ENCODE measurements around the gene MYLK4.

Gene MYLK4

GRCh38 chr6:2775003-2775402 lies 24.3 kb upstream of the MYLK4 start:
- DNase-seq = no peak

GRCh38 chr6:2773449-2773848 lies 22.7 kb upstream of the MYLK4 start:
- DNase-seq = no peak

GRCh38 chr6:2772840-2773239 lies 22.1 kb upstream of the MYLK4 start:
- no peak for DNase-seq

GRCh38 chr6:2771079-2771478 lies 20.4 kb upstream of the MYLK4 start:
- no peak for DNase-seq

GRCh38 chr6:2770171-2770570 lies 19.4 kb upstream of the MYLK4 start:
- DNase-seq = no peak

GRCh38 chr6:2768696-2769095 lies 18.0 kb upstream of the MYLK4 start:
- DNase-seq = no peak

- no peak for DNase-seq
Measured at GRCh38 chr6:2767657-2768524, 17.2 kb upstream of the MYLK4 start.

- DNase-seq = no peak
Measured at GRCh38 chr6:2766767-2767656, 16.3 kb upstream of the MYLK4 start.

- DNase-seq = peak; percentile 64
Measured at GRCh38 chr6:2765896-2766766, 15.4 kb upstream of the MYLK4 start.

GRCh38 chr6:2765166-2765895 lies 14.6 kb upstream of the MYLK4 start, which contains the start of gene WRNIP1:
TSS of gene WRNIP1 (plus strand) at chr6:2765393. CDS start at chr6:2765623, 230 bp downstream.
- DNase-seq = peak; percentile 100

GRCh38 chr6:2764610-2765165 lies 14.0 kb upstream of the MYLK4 start:
- DNase-seq = peak; percentile 77

GRCh38 chr6:2763876-2764540 lies 13.3 kb upstream of the MYLK4 start:
- peak; percentile 59 for DNase-seq

- peak; percentile 43 for DNase-seq
Measured at GRCh38 chr6:2763345-2763841, 12.7 kb upstream of the MYLK4 start.

GRCh38 chr6:2762868-2763267 lies 12.1 kb upstream of the MYLK4 start:
- DNase-seq = peak; percentile 12

GRCh38 chr6:2760882-2761842 lies 10.4 kb upstream of the MYLK4 start:
- peak; percentile 47 for DNase-seq

- DNase-seq = no peak
Measured at GRCh38 chr6:2758980-2759379, 8.3 kb upstream of the MYLK4 start.

GRCh38 chr6:2756687-2757224 lies 6.0 kb upstream of the MYLK4 start:
- peak; percentile 50 for DNase-seq

GRCh38 chr6:2756241-2756640 lies 5.5 kb upstream of the MYLK4 start:
- DNase-seq = peak; percentile 86

GRCh38 chr6:2755456-2755855 lies 4.7 kb upstream of the MYLK4 start:
- no peak for DNase-seq
